Measurements from ENCODE around the gene FREM1.

FREM1 gene

DNA sequence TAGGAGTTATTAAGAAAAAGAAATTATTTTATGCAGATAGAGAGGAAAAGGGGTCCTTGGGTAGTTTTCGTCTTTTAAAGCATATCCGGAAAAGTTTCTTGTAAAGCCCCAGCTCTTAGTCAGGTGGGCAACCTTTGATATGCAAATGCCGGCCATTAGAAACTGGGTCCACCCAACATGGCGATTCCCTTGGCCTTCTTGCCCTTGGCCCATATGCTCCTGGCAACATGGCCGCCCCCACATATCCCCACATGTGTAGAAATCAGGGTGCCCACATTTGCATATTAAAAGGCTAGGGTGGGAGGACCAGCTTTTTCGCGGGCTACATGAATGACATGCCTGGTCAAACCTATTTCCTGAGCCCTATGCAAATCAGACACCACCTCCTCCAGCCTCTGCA is 73.3 kb downstream of the FREM1 start:
- in situ Hi-C loops (cut with HindIII; ENCODE audit: low pct_ligation_motif_present, low pct_unique_long_range_greater_than_20kb, low sequenced_read_pairs) = no loop called here
- DNase-seq = no peak

- in situ Hi-C loops (cut with HindIII; ENCODE audit: low pct_ligation_motif_present, low pct_unique_long_range_greater_than_20kb, low sequenced_read_pairs) = no loop called here
- DNase-seq = no peak
Observed at GRCh38 chr9:14831661-14832060, 78.6 kb downstream of the FREM1 start.

GRCh38 chr9:14831074-14831473 is 79.2 kb downstream of the FREM1 start:
- in situ Hi-C loops (cut with HindIII; ENCODE audit: low pct_ligation_motif_present, low pct_unique_long_range_greater_than_20kb, low sequenced_read_pairs) = no loop called here
- DNase-seq = no peak

- in situ Hi-C loops (cut with HindIII; ENCODE audit: low pct_ligation_motif_present, low pct_unique_long_range_greater_than_20kb, low sequenced_read_pairs) = no loop called here
- DNase-seq = no peak
Observed at GRCh38 chr9:14830057-14830456, 80.2 kb downstream of the FREM1 start.

GRCh38 chr9:14829204-14829603 is 81.0 kb downstream of the FREM1 start:
- no peak for DNase-seq
- in situ Hi-C loops (cut with HindIII; ENCODE audit: low pct_ligation_motif_present, low pct_unique_long_range_greater_than_20kb, low sequenced_read_pairs) = no loop called here

DNA sequence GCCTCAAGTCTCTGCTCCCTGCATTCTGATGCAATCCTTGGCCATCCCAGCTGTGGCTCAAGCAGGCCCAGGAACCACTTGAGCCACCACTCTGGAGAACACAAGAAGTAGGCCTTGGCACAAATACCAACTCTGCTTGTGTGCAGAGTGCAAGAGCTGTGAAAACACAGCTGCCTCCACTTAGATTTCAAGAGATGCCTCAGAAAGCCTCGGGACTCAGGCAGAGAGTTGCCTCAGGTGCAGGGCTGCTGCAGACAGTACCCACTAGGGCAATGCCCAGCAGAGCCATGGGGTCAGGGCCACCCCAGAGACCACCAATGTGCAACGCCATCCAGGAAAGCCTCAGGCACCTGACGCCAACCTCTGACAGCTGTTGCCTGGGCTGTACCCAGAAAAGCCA is 82.4 kb downstream of the FREM1 start:
- DNase-seq = no peak
- in situ Hi-C loops (cut with HindIII; ENCODE audit: low pct_ligation_motif_present, low pct_unique_long_range_greater_than_20kb, low sequenced_read_pairs) = no loop called here

GRCh38 chr9:14824481-14824880 is 85.7 kb downstream of the FREM1 start:
- no peak for DNase-seq
- in situ Hi-C loops (cut with HindIII; ENCODE audit: low pct_ligation_motif_present, low pct_unique_long_range_greater_than_20kb, low sequenced_read_pairs) = no loop called here

GRCh38 chr9:14823800-14824199 is 86.4 kb downstream of the FREM1 start:
- in situ Hi-C loops (cut with HindIII; ENCODE audit: low pct_ligation_motif_present, low pct_unique_long_range_greater_than_20kb, low sequenced_read_pairs) = no loop called here
- DNase-seq = no peak

DNA sequence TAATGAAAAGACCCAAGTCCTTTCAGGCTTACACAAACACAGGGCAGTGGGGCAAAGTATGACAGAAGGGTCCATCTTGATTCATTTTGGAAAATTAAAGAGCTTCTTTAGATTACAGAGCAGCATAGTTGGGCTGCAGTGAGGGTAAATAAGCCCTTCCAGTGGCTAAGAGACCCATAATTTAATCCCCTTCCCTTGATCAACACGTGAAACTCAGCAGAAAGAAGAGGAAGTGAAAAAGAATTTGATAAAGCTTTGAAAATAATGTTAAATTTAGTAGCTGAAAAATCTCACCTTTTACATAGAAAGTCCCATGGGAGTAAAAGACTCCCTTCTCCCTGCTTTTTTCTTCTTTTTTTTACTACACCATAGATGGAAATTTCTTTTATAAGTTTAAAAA is 87.6 kb downstream of the FREM1 start:
- in situ Hi-C loops (cut with HindIII; ENCODE audit: low pct_ligation_motif_present, low pct_unique_long_range_greater_than_20kb, low sequenced_read_pairs) = no loop called here
- DNase-seq = no peak

DNA sequence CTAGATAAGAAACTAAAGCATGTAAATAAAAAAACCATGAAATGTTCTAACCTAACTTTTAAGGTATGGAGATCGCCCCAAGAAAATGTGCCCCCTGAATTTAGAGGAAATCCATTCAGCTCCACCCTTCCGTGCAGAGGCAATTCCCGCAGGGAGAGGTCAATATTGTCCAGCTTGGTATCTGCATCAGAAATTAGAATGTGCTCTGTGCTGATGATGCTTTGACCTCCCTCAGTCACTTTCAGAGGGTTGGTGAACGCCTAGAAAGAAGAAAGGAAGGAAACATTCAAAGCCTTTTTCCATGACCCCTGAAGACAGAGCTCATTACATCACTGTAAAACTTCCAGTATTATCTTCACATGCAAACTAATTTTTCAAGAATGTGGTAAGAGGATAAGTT is 91.0 kb downstream of the FREM1 start:
- no peak for DNase-seq
- in situ Hi-C loops (cut with HindIII; ENCODE audit: low pct_ligation_motif_present, low pct_unique_long_range_greater_than_20kb, low sequenced_read_pairs) = no loop called here

DNA sequence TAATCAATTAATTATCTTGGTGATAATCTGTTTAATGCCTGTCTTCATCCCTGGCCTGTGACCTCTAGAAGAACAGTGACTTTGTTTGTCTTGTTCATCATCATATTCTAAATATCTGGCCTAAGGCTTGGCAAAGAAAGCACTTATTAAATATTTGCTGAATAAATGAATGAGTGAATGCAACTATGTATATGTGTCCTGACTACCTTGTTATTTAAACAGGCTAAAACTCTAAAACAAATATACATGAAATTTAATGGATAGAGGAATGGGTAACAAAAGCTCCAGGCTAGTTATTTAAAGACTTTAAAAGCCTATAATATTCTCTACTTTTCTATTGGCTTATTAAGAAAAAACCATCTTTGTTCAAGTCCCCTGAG is 96.0 kb downstream of the FREM1 start:
- DNase-seq = no peak
- in situ Hi-C loops (cut with HindIII; ENCODE audit: low pct_ligation_motif_present, low pct_unique_long_range_greater_than_20kb, low sequenced_read_pairs) = no loop called here

GRCh38 chr9:14813336-14814248 is 96.6 kb downstream of the FREM1 start:
- in situ Hi-C loops (cut with HindIII; ENCODE audit: low pct_ligation_motif_present, low pct_unique_long_range_greater_than_20kb, low sequenced_read_pairs) = no loop called here
- no peak for DNase-seq

DNA sequence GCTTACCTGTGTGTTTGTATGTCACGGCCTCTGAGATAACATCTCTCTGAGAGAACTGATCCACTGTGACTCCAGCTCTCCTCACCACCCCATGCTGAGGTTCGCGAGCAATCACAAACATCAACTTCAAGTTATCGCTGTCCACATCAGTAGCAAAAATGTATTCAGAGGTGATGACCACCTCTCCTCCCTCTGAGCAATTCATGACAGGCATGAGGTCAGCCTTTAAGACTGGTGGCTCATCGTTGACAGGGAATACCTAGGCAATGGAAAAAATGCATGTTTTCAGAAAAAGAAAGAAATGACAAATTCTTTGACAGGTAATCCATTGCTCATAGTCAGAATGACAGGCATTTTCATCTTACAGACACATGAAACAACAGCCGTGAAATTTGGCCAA is 97.4 kb downstream of the FREM1 start:
- no peak for DNase-seq
- in situ Hi-C loops (cut with HindIII; ENCODE audit: low pct_ligation_motif_present, low pct_unique_long_range_greater_than_20kb, low sequenced_read_pairs) = no loop called here

DNA sequence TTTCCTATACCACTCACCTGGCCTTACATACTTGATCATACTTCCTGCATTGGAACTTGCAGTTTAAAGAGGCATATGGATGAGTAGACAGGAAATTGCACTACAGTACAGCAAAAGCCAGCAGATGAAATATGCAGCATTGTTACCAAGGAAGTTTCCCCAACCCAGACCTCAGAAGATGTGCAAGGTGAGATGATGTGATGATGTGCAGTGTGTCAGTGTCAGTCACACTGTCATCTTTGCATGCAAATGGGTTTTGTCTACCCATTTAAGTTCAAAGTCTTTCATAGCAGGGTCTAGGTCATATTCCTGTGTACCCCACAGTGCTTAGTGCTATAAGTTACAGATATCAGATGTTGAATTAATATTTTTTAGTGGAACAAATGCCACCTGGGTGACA is 98.4 kb downstream of the FREM1 start:
- DNase-seq = no peak
- in situ Hi-C loops (cut with HindIII; ENCODE audit: low pct_ligation_motif_present, low pct_unique_long_range_greater_than_20kb, low sequenced_read_pairs) = no loop called here

GRCh38 chr9:14806941-14807520 is 103.2 kb downstream of the FREM1 start:
- DNase-seq = no peak

DNA sequence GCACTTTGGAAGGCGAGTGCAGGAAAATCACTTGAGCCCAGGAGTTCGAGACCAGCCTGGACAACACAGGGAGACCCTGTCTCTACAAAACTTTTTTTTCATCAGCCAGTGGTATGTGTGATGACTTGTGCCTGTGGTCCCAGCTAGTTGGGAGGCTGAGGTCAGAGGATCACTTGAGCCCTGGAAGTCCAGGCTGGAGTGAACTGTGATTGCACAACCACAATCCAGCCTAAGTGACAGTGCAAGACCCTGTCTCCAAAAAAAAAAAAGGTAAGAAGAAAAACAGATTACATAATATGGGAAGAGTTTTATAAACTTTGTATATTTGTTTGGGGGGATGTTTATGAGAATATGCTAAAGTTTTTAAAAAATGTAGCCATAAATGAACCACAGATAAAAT is 111.2 kb downstream of the FREM1 start:
- in situ Hi-C loops (cut with HindIII; ENCODE audit: low pct_ligation_motif_present, low pct_unique_long_range_greater_than_20kb, low sequenced_read_pairs) = no loop called here

More at GRCh38 chr9:14806941-14807520, 103.2 kb downstream of the FREM1 start:
- in situ Hi-C loops (cut with HindIII; ENCODE audit: low pct_ligation_motif_present, low pct_unique_long_range_greater_than_20kb, low sequenced_read_pairs) = no loop called here

DNA sequence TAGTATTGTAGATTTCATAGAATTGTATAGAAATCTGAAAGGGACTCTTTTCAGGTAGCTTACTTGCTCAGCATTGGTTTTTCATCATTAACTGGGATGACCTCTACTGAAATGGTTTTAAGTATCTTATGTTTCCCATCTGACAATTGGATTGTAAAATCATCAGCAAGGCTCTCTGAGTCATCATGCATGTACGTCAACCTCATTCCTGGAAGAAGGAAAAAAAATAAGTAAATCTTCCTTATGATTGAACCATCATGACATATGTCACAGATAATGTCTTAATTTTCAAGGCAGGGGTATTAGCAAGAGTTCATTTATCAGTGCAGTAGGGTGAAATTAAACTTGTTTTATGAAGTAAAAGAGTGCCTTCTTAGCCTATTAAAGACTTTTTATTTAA is 112.8 kb downstream of the FREM1 start:
- DNase-seq = no peak
- in situ Hi-C loops (cut with HindIII; ENCODE audit: low pct_ligation_motif_present, low pct_unique_long_range_greater_than_20kb, low sequenced_read_pairs) = no loop called here

More for the DNA sequence above, 111.2 kb downstream of the FREM1 start:
- no peak for DNase-seq

- in situ Hi-C loops (cut with HindIII; ENCODE audit: low pct_ligation_motif_present, low pct_unique_long_range_greater_than_20kb, low sequenced_read_pairs) = no loop called here
Observed at GRCh38 chr9:14793389-14793788, 116.8 kb downstream of the FREM1 start.

DNA sequence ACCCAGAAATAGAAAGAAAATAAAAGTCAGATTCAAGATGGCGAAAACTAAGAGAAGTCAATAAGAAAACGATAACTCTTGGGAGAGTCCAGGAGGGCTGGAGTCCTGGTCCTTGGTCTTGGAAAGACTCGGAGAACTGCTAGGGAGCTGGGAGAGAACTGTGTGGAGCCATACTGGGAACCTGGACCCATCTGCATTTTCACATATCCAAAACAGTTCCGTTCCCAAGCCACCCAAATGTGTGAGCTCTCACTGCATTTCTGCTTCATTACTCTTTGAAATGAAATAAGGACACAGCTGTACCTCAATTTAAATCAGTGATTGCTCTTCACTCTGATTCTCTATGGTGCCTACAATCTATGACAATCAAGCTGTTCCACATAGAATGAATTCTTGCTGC is 119.6 kb downstream of the FREM1 start:
- in situ Hi-C loops (cut with HindIII; ENCODE audit: low pct_ligation_motif_present, low pct_unique_long_range_greater_than_20kb, low sequenced_read_pairs) = no loop called here

More at GRCh38 chr9:14793389-14793788, 116.8 kb downstream of the FREM1 start:
- no peak for DNase-seq

GRCh38 chr9:14788846-14789245 is 121.4 kb downstream of the FREM1 start:
- no peak for DNase-seq
- in situ Hi-C loops (cut with HindIII; ENCODE audit: low pct_ligation_motif_present, low pct_unique_long_range_greater_than_20kb, low sequenced_read_pairs) = no loop called here

More for the DNA sequence above, 119.6 kb downstream of the FREM1 start:
- no peak for DNase-seq

Data from ACHN (cell line).